Measurements from ENCODE around the gene PM20D2.

DNA sequence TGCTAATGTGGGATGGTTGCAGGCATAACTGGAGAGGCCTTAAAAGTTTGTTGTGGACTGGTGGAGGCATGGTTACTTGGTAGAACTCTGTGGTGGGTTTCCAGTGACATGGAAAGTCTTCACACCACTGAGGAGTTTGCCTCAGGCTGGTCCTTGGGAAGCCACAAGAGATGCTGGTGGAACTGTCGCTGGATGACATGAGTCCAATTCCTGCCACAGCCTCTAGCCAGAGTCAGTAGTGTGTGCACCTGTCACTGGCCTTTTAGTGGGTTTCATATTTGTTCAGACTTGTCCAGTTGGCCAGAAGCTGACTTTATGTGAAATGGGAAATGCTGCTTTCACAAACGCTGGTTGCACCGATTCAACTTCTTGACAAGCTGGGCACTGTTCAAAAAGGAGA, 14.3 kb upstream of the PM20D2 start:
- TF ChIP-seq TCF4 (CRISPR knock-in tag; IDR thresholded peaks at IDR 0.05; ENCODE audit: borderline replicate concordance) (no peak), ZNF8 (CRISPR knock-in tag; IDR thresholded peaks at IDR 0.05) (no peak), TOX (CRISPR knock-in tag; IDR thresholded peaks at IDR 0.05; ENCODE audit: borderline replicate concordance) (no peak), SNAI2 (CRISPR knock-in tag; IDR thresholded peaks at IDR 0.05) (no peak), RARB (CRISPR knock-in tag; IDR thresholded peaks at IDR 0.05) (no peak), OSR1 (CRISPR knock-in tag; IDR thresholded peaks at IDR 0.05) (no peak), ZFP3 (CRISPR knock-in tag; IDR thresholded peaks at IDR 0.05) (no peak), ZFP30 (CRISPR knock-in tag; IDR thresholded peaks at IDR 0.05) (no peak), ZNF565 (CRISPR knock-in tag; conservative IDR thresholded peaks at IDR 0.05; ENCODE audit: low read depth) (no peak), ZC3H10 (CRISPR knock-in tag; IDR thresholded peaks at IDR 0.05) (no peak)
- TF ChIP-seq, protein P1, sequence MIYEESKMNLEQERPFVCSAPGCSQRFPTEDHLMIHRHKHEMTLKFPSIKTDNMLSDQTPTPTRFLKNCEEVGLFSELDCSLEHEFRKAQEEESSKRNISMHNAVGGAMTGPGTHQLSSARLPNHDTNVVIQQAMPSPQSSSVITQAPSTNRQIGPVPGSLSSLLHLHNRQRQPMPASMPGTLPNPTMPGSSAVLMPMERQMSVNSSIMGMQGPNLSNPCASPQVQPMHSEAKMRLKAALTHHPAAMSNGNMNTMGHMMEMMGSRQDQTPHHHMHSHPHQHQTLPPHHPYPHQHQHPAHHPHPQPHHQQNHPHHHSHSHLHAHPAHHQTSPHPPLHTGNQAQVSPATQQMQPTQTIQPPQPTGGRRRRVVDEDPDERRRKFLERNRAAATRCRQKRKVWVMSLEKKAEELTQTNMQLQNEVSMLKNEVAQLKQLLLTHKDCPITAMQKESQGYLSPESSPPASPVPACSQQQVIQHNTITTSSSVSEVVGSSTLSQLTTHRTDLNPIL (CRISPR knock-in tag; IDR thresholded peaks at IDR 0.05; ENCODE audit: low read depth), result no peak
- TF ChIP-seq, protein P2, sequence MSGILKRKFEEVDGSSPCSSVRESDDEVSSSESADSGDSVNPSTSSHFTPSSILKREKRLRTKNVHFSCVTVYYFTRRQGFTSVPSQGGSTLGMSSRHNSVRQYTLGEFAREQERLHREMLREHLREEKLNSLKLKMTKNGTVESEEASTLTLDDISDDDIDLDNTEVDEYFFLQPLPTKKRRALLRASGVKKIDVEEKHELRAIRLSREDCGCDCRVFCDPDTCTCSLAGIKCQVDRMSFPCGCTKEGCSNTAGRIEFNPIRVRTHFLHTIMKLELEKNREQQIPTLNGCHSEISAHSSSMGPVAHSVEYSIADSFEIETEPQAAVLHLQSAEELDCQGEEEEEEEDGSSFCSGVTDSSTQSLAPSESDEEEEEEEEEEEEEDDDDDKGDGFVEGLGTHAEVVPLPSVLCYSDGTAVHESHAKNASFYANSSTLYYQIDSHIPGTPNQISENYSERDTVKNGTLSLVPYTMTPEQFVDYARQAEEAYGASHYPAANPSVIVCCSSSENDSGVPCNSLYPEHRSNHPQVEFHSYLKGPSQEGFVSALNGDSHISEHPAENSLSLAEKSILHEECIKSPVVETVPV (CRISPR knock-in tag; IDR thresholded peaks at IDR 0.05), result no peak
- TF ChIP-seq, protein P3, sequence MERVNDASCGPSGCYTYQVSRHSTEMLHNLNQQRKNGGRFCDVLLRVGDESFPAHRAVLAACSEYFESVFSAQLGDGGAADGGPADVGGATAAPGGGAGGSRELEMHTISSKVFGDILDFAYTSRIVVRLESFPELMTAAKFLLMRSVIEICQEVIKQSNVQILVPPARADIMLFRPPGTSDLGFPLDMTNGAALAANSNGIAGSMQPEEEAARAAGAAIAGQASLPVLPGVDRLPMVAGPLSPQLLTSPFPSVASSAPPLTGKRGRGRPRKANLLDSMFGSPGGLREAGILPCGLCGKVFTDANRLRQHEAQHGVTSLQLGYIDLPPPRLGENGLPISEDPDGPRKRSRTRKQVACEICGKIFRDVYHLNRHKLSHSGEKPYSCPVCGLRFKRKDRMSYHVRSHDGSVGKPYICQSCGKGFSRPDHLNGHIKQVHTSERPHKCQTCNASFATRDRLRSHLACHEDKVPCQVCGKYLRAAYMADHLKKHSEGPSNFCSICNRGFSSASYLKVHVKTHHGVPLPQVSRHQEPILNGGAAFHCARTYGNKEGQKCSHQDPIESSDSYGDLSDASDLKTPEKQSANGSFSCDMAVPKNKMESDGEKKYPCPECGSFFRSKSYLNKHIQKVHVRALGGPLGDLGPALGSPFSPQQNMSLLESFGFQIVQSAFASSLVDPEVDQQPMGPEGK (CRISPR knock-in tag; IDR thresholded peaks at IDR 0.05; ENCODE audit: borderline replicate concordance), result no peak
- TF ChIP-seq, protein P4, sequence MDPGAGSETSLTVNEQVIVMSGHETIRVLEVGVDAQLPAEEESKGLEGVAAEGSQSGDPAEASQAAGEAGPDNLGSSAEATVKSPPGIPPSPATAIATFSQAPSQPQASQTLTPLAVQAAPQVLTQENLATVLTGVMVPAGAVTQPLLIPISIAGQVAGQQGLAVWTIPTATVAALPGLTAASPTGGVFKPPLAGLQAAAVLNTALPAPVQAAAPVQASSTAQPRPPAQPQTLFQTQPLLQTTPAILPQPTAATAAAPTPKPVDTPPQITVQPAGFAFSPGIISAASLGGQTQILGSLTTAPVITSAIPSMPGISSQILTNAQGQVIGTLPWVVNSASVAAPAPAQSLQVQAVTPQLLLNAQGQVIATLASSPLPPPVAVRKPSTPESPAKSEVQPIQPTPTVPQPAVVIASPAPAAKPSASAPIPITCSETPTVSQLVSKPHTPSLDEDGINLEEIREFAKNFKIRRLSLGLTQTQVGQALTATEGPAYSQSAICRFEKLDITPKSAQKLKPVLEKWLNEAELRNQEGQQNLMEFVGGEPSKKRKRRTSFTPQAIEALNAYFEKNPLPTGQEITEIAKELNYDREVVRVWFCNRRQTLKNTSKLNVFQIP (CRISPR knock-in tag; IDR thresholded peaks at IDR 0.05; ENCODE audit: borderline replicate concordance, low read depth), result no peak

All from SK-N-SH treated with all-trans-retinoic acid at 6 μM for 48 hours (cell line).